SK-N-SH (cell line): ENCODE measurements around the gene TTC31.
"Not testable (repeated sequence)": the region's sequence is repeated elsewhere in the genome, so short reads cannot be mapped to it uniquely, and the experiment has no call there.

Experiments
- EP300 ChIP-seq, 2 experiments: IDR thresholded peaks; 2 replicates each; pipeline versions ENCODE4 v1.4.0 to v1.6.1; 2012; ENCODE audit warnings: borderline replicate concordance in 1 of 2, low read depth in 1 of 2, low read length in 1 of 2
- POLR2AphosphoS5 ChIP-seq: IDR thresholded peaks from 2 replicates; pipeline ENCODE4 v1.6.1; 2012; ENCODE audit warnings: low read depth, low read length
- TF ChIP-seq, protein P1 (sequence below): fragments of 150-350 bp; IDR thresholded peaks from 2 replicates; pipeline ENCODE4 v1.6.1; 2016; ENCODE audit warnings: mild to moderate bottlenecking, low read depth, low read length
- TF ChIP-seq, protein P2 (sequence below): fragments of 200-600 bp; sonication (generic); IDR thresholded peaks from 2 replicates; pipeline ENCODE4 v1.6.1; 2017; ENCODE audit warnings: antibody characterized with exemption, mild to moderate bottlenecking, moderate library complexity

DNA sequence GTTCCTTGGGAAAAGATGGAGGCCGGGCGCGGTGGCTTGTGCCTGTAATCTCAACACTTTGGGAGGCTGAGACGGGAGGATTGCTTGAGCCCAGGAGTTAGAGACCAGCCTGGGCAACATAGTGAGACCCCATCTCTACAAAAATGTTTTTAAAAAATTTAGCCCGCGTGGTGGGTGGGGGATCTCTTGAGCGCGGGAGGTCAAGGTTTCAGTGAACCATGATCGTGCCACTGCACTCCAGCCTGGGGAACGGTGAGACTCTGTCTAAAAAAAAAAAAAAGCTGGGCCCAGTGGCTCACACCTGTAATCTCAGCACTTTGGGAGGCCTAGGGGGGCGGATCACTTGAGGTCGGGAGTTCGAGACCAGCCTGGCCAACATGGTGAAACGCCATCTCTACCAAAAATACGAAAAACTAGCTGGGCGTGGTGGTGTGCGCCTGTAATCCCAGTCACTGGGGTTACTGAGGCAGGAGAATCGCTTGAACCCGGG is 839 bp downstream of the TTC31 start:
- TF ChIP-seq, protein P1, sequence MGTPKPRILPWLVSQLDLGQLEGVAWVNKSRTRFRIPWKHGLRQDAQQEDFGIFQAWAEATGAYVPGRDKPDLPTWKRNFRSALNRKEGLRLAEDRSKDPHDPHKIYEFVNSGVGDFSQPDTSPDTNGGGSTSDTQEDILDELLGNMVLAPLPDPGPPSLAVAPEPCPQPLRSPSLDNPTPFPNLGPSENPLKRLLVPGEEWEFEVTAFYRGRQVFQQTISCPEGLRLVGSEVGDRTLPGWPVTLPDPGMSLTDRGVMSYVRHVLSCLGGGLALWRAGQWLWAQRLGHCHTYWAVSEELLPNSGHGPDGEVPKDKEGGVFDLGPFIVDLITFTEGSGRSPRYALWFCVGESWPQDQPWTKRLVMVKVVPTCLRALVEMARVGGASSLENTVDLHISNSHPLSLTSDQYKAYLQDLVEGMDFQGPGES = not testable (repeated sequence)
- TF ChIP-seq, protein P2, sequence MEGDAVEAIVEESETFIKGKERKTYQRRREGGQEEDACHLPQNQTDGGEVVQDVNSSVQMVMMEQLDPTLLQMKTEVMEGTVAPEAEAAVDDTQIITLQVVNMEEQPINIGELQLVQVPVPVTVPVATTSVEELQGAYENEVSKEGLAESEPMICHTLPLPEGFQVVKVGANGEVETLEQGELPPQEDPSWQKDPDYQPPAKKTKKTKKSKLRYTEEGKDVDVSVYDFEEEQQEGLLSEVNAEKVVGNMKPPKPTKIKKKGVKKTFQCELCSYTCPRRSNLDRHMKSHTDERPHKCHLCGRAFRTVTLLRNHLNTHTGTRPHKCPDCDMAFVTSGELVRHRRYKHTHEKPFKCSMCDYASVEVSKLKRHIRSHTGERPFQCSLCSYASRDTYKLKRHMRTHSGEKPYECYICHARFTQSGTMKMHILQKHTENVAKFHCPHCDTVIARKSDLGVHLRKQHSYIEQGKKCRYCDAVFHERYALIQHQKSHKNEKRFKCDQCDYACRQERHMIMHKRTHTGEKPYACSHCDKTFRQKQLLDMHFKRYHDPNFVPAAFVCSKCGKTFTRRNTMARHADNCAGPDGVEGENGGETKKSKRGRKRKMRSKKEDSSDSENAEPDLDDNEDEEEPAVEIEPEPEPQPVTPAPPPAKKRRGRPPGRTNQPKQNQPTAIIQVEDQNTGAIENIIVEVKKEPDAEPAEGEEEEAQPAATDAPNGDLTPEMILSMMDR = not testable (repeated sequence)
- not testable (repeated sequence) for TF ChIP-seq POLR2AphosphoS5; EP300 (IDR thresholded peaks at IDR 0.05; ENCODE audit: borderline replicate concordance in 1 of 2, low read depth in 1 of 2, low read length in 1 of 2)
